Measurements from ENCODE around the gene TNFRSF19. TPM values are rescaled to one million over a fixed set of nuclear protein-coding genes. Genes with fewer than 3 reads are reported as not detected.

TNFRSF19 gene
- total and polyA plus RNA-seq, 2 of the 4 experiments (the other 2 are of a cell fraction) = 18.6 to 26.3 TPM

GRCh38 chr13:23557043-23557442 lies 13.2 kb upstream of the TNFRSF19 start:
- H3K9ac ChIP-seq (ENCODE audit: low read depth, low read length) = no peak overlapping the region
- no peak for DNase-seq
- peak overlapping the region; percentile 92 for H2AK5ac ChIP-seq (ENCODE audit: low read depth, low read length)
- H2AK9ac ChIP-seq (replicated peaks; ENCODE audit: low read depth, low read length, poor library complexity) = no peak overlapping the region
- dilution Hi-C loops (cut with HindIII; ENCODE audit: low sequenced_read_pairs, unreplicated experiment) = no loop called here
- no peak overlapping the region for H3K56ac ChIP-seq (ENCODE audit: extremely low read depth, insufficient read depth, low read length)
- H3K14ac ChIP-seq (replicated peaks; ENCODE audit: low read depth, low read length) = peak overlapping the region; percentile 3
- H3K9me3 ChIP-seq (ENCODE audit: control insufficient read depth, insufficient read depth, low read length) = no peaks in the 10 kb centered on the region
- H3K79me1 ChIP-seq (ENCODE audit: low read depth in 1 of 2, low read length in 2 of 2) = 0 out of 4 replicates have a peak, but pooled peaks cover 0 to 11% of the 10 kb centered on the region in 2 experiments
- no TSS peak for BruUV-seq (replicated peaks)
- H3K4me2 ChIP-seq (ENCODE audit: low read depth, low read length) = no peak overlapping the region
- CTCF ChIA-PET = no interaction called here
- TF ChIP-seq MXI1 (IDR thresholded peaks at IDR 0.05; ENCODE audit: borderline replicate concordance, low read depth, low read length) (no peak), BHLHE40 (IDR thresholded peaks at IDR 0.05; ENCODE audit: low read depth, low read length) (no peak), RFX5 (IDR thresholded peaks at IDR 0.05; ENCODE audit: low read depth, low read length) (no peak), ELK1 (IDR thresholded peaks at IDR 0.05; ENCODE audit: borderline replicate concordance, low read depth, low read length) (no peak), CEBPB (IDR thresholded peaks at IDR 0.05; ENCODE audit: low read depth, low read length) (no peak), POLR2A (IDR thresholded peaks at IDR 0.05; ENCODE audit: low read depth, low read length) (no peak), NFE2L2 (IDR thresholded peaks at IDR 0.05; ENCODE audit: low read depth, low read length) (no peak), MAFK (IDR thresholded peaks at IDR 0.05; ENCODE audit: low read depth, low read length) (no peak), RCOR1 (IDR thresholded peaks at IDR 0.05; ENCODE audit: insufficient replicate concordance, low read length) (no peak), USF2 (IDR thresholded peaks at IDR 0.05; ENCODE audit: low read depth, low read length) (no peak), FOS (IDR thresholded peaks at IDR 0.05; ENCODE audit: low read depth, low read length) (no peak), SMC3 (IDR thresholded peaks at IDR 0.05; ENCODE audit: low read depth, low read length) (no peak), RAD21 (IDR thresholded peaks at IDR 0.05; ENCODE audit: low read length) (no peak), CHD1 (IDR thresholded peaks at IDR 0.05; ENCODE audit: low read depth, low read length) (no peak)
- peak overlapping the region; percentile 88 for H2BK5ac ChIP-seq (ENCODE audit: low read depth, low read length, poor library complexity, severe bottlenecking)
- peak overlapping the region; percentile 15; the same call in 1 of the 2 replicates for H3K18ac ChIP-seq (ENCODE audit: low read depth, low read length)
- H3K27me3 ChIP-seq (ENCODE audit: control insufficient read depth, insufficient read depth, low read length) = no peaks in the 10 kb centered on the region
- POLR2A ChIA-PET (ENCODE audit: unreplicated experiment) = no interaction called here
- peaks cover 28% of the 10 kb centered on the region for H3K9me1 ChIP-seq (ENCODE audit: insufficient read depth, low read length)
- in situ Hi-C loops (cut with MboI; ENCODE audit: low sequenced_read_pairs) = no loop called here
- no peak overlapping the region for H2AFZ ChIP-seq (replicated peaks; ENCODE audit: low read length, poor library complexity)
- ATAC-seq (ENCODE audit: low read depth) = no peak
- H3K4me3 ChIP-seq (ENCODE audit: insufficient read depth, low read depth, low read length) = no peak overlapping the region
- intact Hi-C loops (cut with micrococcal nuclease) = no loop called here
- H3K4me1 ChIP-seq (ENCODE audit: control insufficient read depth, insufficient read depth, low read length) = peaks cover 7% of the 10 kb centered on the region
- no peaks in the 10 kb centered on the region for H3K36me3 ChIP-seq (ENCODE audit: control insufficient read depth, insufficient read depth, low read length)
- peak overlapping the region; percentile 95; the same call in 1 of the 2 replicates for H2BK20ac ChIP-seq (ENCODE audit: low read depth, low read length)
- H2BK120ac ChIP-seq (ENCODE audit: low read depth, low read length) = peak overlapping the region; percentile 41; the same call in 1 of the 2 replicates
- peak overlapping the region; percentile 24; the same call in 1 of the 2 replicates for H4K91ac ChIP-seq (ENCODE audit: insufficient read depth, low read depth, low read length)
- H4K20me1 ChIP-seq (ENCODE audit: insufficient read depth, low read length) = no peaks in the 10 kb centered on the region
- H2BK15ac ChIP-seq (ENCODE audit: low read depth, low read length) = peak overlapping the region; percentile 98
- H4K8ac ChIP-seq (ENCODE audit: low read depth in 2 of 2, low read length in 2 of 2) = peak overlapping the region; percentile 48 to 85; a peak in 1 of 4 replicates
- H3K27ac ChIP-seq (ENCODE audit: insufficient read depth, low read length) = no peak overlapping the region
- H3K23ac ChIP-seq (ENCODE audit: low read depth, low read length) = no peak overlapping the region
- 93 to 100% methylated on average over 1 to 5 of the region's 5 CpGs for WGBS, 2 experiments (ENCODE audit: extremely low coverage in 2 of 2, insufficient read length in 1 of 2)
- H3K4ac ChIP-seq (ENCODE audit: low read depth, low read length) = peak overlapping the region; percentile 37; the same call in 1 of the 2 replicates
- H4K5ac ChIP-seq (ENCODE audit: low read depth, low read length) = 0 out of 2 replicates have a peak overlapping the region, but pooled peaks have one; percentile 28

Data from IMR-90 (cell line).